Hepatocyte (in vitro differentiated cells): Measurements from ENCODE around the gene TPK1.

Source experiments
- CTCF ChIP-seq: fragments of 200-600 bp; sonication (generic); IDR thresholded peaks from 2 replicates; pipeline ENCODE4 v1.5.1; 2016; ENCODE audit warnings: antibody characterized with exemption, mild to moderate bottlenecking; ENCODE audit not compliant: poor library complexity
- EZH2 ChIP-seq: fragments of 200-600 bp; sonication (generic); IDR thresholded peaks from 2 replicates; pipeline ENCODE4 v1.6.1; 2016; ENCODE audit warnings: antibody characterized with exemption, mild to moderate bottlenecking, borderline replicate concordance

DNA sequence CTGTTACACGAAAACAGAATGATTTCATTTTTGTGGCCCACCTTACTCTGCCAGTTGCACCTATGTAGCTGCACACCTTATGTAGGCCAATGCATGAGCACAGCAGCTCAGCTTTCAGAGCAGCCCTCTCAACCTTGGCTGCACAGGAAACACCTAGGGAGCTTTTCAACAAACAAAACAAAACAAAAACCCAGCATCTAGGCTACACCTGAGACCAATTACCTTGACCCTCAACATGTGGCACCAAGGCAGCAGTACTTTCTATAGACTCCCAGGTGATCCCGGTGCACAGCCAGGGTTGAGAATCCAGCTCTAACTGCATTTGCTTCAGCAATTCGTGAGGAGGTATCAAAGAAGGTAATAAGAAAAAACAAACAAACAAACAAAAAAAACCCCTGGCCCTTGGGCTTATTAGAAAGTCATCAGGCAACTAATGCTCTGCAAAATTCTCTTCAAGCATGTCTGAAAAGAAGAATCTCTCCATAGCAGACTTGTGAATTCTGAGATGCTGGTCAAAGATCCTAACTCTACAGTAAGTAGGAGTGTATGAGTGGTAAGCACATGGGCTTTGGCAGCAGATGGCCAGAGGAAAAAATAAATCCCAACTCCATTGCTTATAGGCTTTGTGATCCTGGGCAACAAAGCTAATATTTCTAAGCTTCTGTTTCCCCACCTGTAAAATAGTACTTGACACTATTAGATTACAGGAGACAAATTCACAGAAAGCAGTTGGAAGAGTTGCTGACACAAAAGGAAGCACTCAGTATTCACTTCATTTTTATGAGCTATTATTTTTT, 318.9 kb downstream of the TPK1 start:
- no peak for TF ChIP-seq CTCF
- no peak for TF ChIP-seq EZH2
